Keratinocyte (primary cell): ENCODE results near the gene YPEL3. TPM values are rescaled to one million over a fixed set of nuclear protein-coding genes. Genes with fewer than 3 reads are reported as not detected.

Source experiments
- DNase-seq: peaks from one replicate; pipeline ENCODE4 v3.0.0-alpha.2; 2011; ENCODE audit warnings: low read depth, missing footprints, low spot score
- FAIRE-seq: peaks from 2 replicates; lab custom pipeline; 2011; peaks lifted over from hg19 to GRCh38; lab: Jason Lieb, UNC
- H2AFZ ChIP-seq: 2 replicates; pipeline ENCODE4 v1.6.0; 2012; ENCODE audit warnings: low read length, control low read depth, inconsistent platforms; ENCODE audit not compliant: control insufficient read depth
- H3K27ac ChIP-seq: 2 replicates; pipeline ENCODE4 v1.5.1; 2011; ENCODE audit warnings: low read length; ENCODE audit not compliant: control insufficient read depth, insufficient read depth
- H3K27me3 ChIP-seq: 3 replicates; pipeline ENCODE4 v1.6.0; 2011; ENCODE audit warnings: low read length; ENCODE audit not compliant: control insufficient read depth, insufficient read depth; ENCODE audit errors: extremely low read depth
- H3K36me3 ChIP-seq, 2 experiments: 2 replicates in 1 of 2; 3 replicates in 1 of 2; pipeline ENCODE4 v1.5.1; 2011; ENCODE audit warnings: low read length in 2 of 2, mild to moderate bottlenecking in 1 of 2; ENCODE audit not compliant: control insufficient read depth in 2 of 2, insufficient read depth in 2 of 2; ENCODE audit errors: extremely low read depth in 1 of 2
- H3K4me1 ChIP-seq: 3 replicates; pipeline ENCODE4 v1.5.1; 2011; ENCODE audit warnings: low read length; ENCODE audit not compliant: control insufficient read depth, insufficient read depth; ENCODE audit errors: extremely low read depth
- H3K4me2 ChIP-seq: 3 replicates; pipeline ENCODE4 v1.6.0; 2011; ENCODE audit warnings: low read depth, low read length; ENCODE audit not compliant: control insufficient read depth, insufficient read depth; ENCODE audit errors: extremely low read depth
- H3K4me3 ChIP-seq, 3 experiments: fragments of 200-600 bp in 1 of 3; sonication (generic) in 1 of 3; 2 replicates in 2 of 3; 3 replicates in 1 of 3; pipeline ENCODE4 v1.5.1; 2011 to 2016; ENCODE audit warnings: low read length in 3 of 3, mild to moderate bottlenecking in 3 of 3, control low read depth in 2 of 3, inconsistent platforms in 1 of 3, low read depth in 1 of 3, mixed read lengths in 1 of 3, mixed run types in 1 of 3, moderate library complexity in 1 of 3; ENCODE audit not compliant: control insufficient read depth in 2 of 3, insufficient read depth in 2 of 3; ENCODE audit errors: extremely low read depth in 1 of 3
- H3K79me2 ChIP-seq: 2 replicates; pipeline ENCODE4 v1.6.0; 2012; ENCODE audit warnings: low read length; ENCODE audit not compliant: control insufficient read depth, insufficient read depth
- H3K9ac ChIP-seq: 3 replicates; pipeline ENCODE4 v1.6.0; 2011; ENCODE audit warnings: low read length; ENCODE audit not compliant: control insufficient read depth, insufficient read depth; ENCODE audit errors: extremely low read depth
- H3K9me1 ChIP-seq: 3 replicates; pipeline ENCODE4 v1.6.0; 2011; ENCODE audit warnings: low read length; ENCODE audit not compliant: control insufficient read depth, insufficient read depth; ENCODE audit errors: extremely low read depth
- H3K9me3 ChIP-seq: 2 replicates; pipeline ENCODE4 v1.5.1; 2012; ENCODE audit warnings: low read depth, low read length; ENCODE audit not compliant: control insufficient read depth
- H4K20me1 ChIP-seq: 3 replicates; pipeline ENCODE4 v1.6.0; 2011; ENCODE audit warnings: low read length; ENCODE audit not compliant: control insufficient read depth, insufficient read depth; ENCODE audit errors: extremely low read depth
- EZH2 ChIP-seq: IDR thresholded peaks from one replicate; pipeline ENCODE4 v1.6.1; 2012; ENCODE audit warnings: inconsistent platforms, mild to moderate bottlenecking, low read length, moderate library complexity
- dilution Hi-C: fragments of 300-500 bp; cut with MboI; formaldehyde crosslinking; loops from one replicate; pipeline ENCODE4 v1.7.0; 2020; ENCODE audit warnings: low sequenced_read_pairs; ENCODE audit not compliant: extremely low pct_ligation_motif_present
- polyA minus RNA-seq, 3 experiments: library from RNA; depleted of rRNA, polyadenylated mRNA; stranded (reverse); fragments of >200 nt; gene quantifications; 1 replicate in 1 of 3; 2 replicates in 1 of 3; 3 replicates in 1 of 3; pipeline ENCODE4 v1.2.3, GENCODE V29; 2011
- polyA plus RNA-seq, 5 experiments: library from polyadenylated mRNA; depleted of rRNA in 3 of 5; stranded (reverse) in 3 of 5; stranded (forward) in 1 of 5; unstranded in 1 of 5; fragments of >200 nt; gene quantifications; 1 replicate in 1 of 5; 2 replicates in 3 of 5; 3 replicates in 1 of 5; pipeline versions ENCODE4 v1.2.1 to v1.2.3, GENCODE V29; 2011 to 2012; ENCODE audit warnings: missing spikeins in 2 of 5, low read depth in 1 of 5, low replicate concordance in 1 of 5
- TF ChIP-seq, protein P1 (sequence below), 3 experiments: IDR thresholded peaks in 1 of 3; conservative IDR thresholded peaks in 1 of 3; optimal IDR thresholded peaks in 1 of 3; 2 replicates in 2 of 3; 3 replicates in 1 of 3; pipeline versions ENCODE3 to v1.5.1; 2011; ENCODE audit warnings: low read length in 3 of 3, mild to moderate bottlenecking in 3 of 3, moderate library complexity in 2 of 3, control low read depth in 1 of 3, inconsistent platforms in 1 of 3; ENCODE audit not compliant: insufficient read depth in 2 of 3; ENCODE audit errors: extremely low read depth in 1 of 3

The YPEL3 gene, protein sequence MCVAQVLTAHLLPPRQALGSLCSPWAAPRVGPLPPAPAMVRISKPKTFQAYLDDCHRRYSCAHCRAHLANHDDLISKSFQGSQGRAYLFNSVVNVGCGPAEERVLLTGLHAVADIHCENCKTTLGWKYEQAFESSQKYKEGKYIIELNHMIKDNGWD
- polyA plus RNA-seq: 13.5 to 16.3 TPM (median 15.7 TPM) in 3 replicates
- polyA plus RNA-seq (2011; ENCODE audit: low read depth): 72.9 TPM
- 9.4 and 21.3 TPM in 2 replicates for polyA plus RNA-seq (2011; cell fraction: cytosol; rRNA removed)
- polyA plus RNA-seq (2011; cell fraction: nucleus; rRNA removed): 33.1 and 41.6 TPM in 2 replicates
- 23.9 and 110 TPM in 2 replicates for polyA plus RNA-seq (2012; ENCODE audit: low replicate concordance)
- 4.7 to 16.4 TPM (median 8.6 TPM) in 3 replicates for polyA minus RNA-seq
- polyA minus RNA-seq (2011; cell fraction: cytosol; rRNA and poly(A)+ RNA removed): 17.8 TPM
- polyA minus RNA-seq (2011; cell fraction: nucleus; rRNA and poly(A)+ RNA removed): 6.4 and 7.8 TPM in 2 replicates

DNA sequence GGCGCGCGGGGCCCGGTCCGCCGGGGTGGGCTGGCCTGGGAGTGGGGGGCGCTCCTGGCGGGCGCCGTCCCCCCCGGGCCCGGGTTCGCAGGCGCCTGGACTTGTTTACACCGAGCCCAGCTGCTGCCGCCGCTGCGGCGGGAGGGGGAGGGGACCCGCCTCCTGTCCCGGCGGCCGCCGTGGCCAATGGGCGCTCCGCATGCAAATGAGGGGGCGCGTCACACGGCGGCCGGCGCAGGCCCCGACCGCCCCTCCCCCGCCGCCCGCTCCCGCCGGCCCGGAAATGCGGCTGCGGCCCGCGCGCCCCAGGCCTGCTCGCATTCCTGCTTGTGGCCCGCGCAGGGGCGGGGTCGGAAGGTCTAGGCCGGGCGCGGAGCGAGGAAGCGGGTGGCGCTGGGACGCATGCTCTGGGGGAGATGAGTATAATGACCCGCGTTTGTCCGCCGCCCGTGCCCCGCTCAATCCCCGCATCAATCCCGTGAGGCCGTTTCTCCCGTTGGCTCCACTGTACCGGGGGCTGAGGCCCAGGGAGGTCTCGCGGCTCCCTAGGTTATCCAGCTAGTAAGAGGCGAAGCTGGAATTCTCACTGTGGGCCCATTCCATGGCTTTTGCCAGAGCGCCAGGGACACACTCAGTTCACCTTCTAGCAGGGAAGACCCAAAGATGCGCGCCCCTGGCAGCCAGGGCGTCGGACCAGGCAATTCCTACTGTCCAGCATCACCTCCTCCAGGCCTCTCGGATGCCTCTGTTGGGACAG, at the start of gene YPEL3:
Gene YPEL3 (minus strand): TSS at position 109 of the 757 bp plus-strand sequence. CDS start 731 bp downstream, outside the sequence.
- dilution Hi-C loops: no loop called here
- DNase-seq (no peak), FAIRE-seq (no peak)
- Histone ChIP-seq H3K4me1 (peaks cover 24% of the 10 kb centered on the region), H3K9me1 (no peaks in the 10 kb centered on the region), H4K20me1 (no peaks in the 10 kb centered on the region), H3K4me2 (peak within 1 kb of the TSS; percentile 95), H3K36me3 (no peaks in the 10 kb centered on the region), H2AFZ (peak within 1 kb of the TSS; percentile 90), H3K9me3 (peaks cover 5% of the 10 kb centered on the region), H3K27ac (peak within 1 kb of the TSS; percentile 72), H3K79me2 (no peaks in the 10 kb centered on the region), H3K4me3 (peak within 1 kb of the TSS; percentile 56 to 76 (median 64)), H3K9ac (peak within 1 kb of the TSS; percentile 74), H3K27me3 (no peaks in the 10 kb centered on the region)
- TF ChIP-seq, protein P1, sequence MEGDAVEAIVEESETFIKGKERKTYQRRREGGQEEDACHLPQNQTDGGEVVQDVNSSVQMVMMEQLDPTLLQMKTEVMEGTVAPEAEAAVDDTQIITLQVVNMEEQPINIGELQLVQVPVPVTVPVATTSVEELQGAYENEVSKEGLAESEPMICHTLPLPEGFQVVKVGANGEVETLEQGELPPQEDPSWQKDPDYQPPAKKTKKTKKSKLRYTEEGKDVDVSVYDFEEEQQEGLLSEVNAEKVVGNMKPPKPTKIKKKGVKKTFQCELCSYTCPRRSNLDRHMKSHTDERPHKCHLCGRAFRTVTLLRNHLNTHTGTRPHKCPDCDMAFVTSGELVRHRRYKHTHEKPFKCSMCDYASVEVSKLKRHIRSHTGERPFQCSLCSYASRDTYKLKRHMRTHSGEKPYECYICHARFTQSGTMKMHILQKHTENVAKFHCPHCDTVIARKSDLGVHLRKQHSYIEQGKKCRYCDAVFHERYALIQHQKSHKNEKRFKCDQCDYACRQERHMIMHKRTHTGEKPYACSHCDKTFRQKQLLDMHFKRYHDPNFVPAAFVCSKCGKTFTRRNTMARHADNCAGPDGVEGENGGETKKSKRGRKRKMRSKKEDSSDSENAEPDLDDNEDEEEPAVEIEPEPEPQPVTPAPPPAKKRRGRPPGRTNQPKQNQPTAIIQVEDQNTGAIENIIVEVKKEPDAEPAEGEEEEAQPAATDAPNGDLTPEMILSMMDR (optimal IDR thresholded peaks at IDR 0.05 in 1 of 3, IDR thresholded peaks at IDR 0.05 in 1 of 3, conservative IDR thresholded peaks at IDR 0.05 in 1 of 3; ENCODE audit: extremely low read depth in 1 of 3, insufficient read depth in 2 of 3, low read length in 3 of 3): no peak
- TF ChIP-seq EZH2: no peak

DNA sequence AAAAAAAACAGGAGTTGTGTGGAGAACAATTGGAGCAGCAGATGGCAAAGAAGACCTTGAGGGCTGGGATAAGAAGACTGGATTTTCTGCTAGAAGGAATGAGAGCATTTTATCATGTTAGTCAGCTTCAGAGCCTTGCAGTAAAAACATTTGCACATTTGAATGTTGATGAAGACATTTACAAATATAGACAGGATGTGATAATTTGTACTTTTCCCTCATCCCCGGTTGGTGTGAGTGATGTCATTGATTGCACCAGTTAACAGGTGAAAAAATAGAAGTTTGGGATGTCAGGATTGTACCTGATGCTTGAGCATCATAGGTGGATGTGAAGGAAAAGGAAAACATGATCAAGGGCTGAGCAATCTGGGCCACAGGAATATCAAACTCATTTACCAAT, 49.6 kb upstream of the YPEL3 start:
- no peak overlapping the region for H3K9ac ChIP-seq
- peaks cover 3% of the 10 kb centered on the region for H3K27me3 ChIP-seq
- dilution Hi-C loops: no loop called here
- FAIRE-seq (no peak), DNase-seq (no peak)
- no peaks in the 10 kb centered on the region for H3K36me3 ChIP-seq
- no peak overlapping the region for H3K27ac ChIP-seq
- TF ChIP-seq EZH2: no peak
- TF ChIP-seq, protein P1 (optimal IDR thresholded peaks at IDR 0.05 in 1 of 3, IDR thresholded peaks at IDR 0.05 in 1 of 3, conservative IDR thresholded peaks at IDR 0.05 in 1 of 3; ENCODE audit: extremely low read depth in 1 of 3, insufficient read depth in 2 of 3, low read length in 3 of 3): no peak
- no peaks in the 10 kb centered on the region for H3K9me3 ChIP-seq
- no peaks in the 10 kb centered on the region for H4K20me1 ChIP-seq
- H3K4me2 ChIP-seq: no peak overlapping the region
- no peaks in the 10 kb centered on the region for H3K79me2 ChIP-seq
- no peak overlapping the region for H2AFZ ChIP-seq
- no peaks in the 10 kb centered on the region for H3K9me1 ChIP-seq
- H3K4me1 ChIP-seq: no peaks in the 10 kb centered on the region
- H3K4me3 ChIP-seq: no peak overlapping the region
